Suprapubic skin (tissue), 3 donors: Measurements from ENCODE around the gene CD70.

Experiments used
- CTCF ChIP-seq, 2 donors: fragments of 200-600 bp in 1 of 2; fragments of 450-650 bp in 1 of 2; sonication (generic) in 1 of 2; IDR thresholded peaks; one replicate each; pipeline ENCODE4 v1.5.1; 2016 to 2019; ENCODE audit warnings: antibody characterized with exemption in 2 of 2, mild to moderate bottlenecking in 1 of 2, moderate library complexity in 1 of 2
- EP300 ChIP-seq: sonication (generic); formaldehyde crosslinking; IDR thresholded peaks from one replicate; pipeline ENCODE4 v1.6.1; 2017; ENCODE audit warnings: antibody characterized with exemption

GRCh38 chr19:6587093-6587820 is 3.7 kb downstream of the CD70 start:
- no peak for TF ChIP-seq CTCF (IDR thresholded peaks at IDR 0.05)
- no peak for TF ChIP-seq EP300
